Peyer's patch (tissue), 4 donors: ENCODE measurements around the gene DISC1. TPM values are rescaled to one million over a fixed set of nuclear protein-coding genes. Genes with fewer than 3 reads are reported as not detected.

Experiments used
- DNase-seq, 3 donors: peaks; one replicate each; pipeline ENCODE4 v3.0.0-alpha.2; 2017 to 2019
- H3K27ac ChIP-seq, 4 donors: fragments of 200-600 bp; sonication (generic); one replicate each; pipeline ENCODE4 v1.5.1; 2016 to 2019
- H3K27me3 ChIP-seq, 2 donors: fragments of 200-600 bp; sonication (generic); one replicate each; pipeline ENCODE4 v1.5.1; 2019
- H3K36me3 ChIP-seq, 3 donors: fragments of 200-600 bp; sonication (generic); one replicate each; pipeline ENCODE4 v1.5.1; 2016 to 2019
- H3K4me1 ChIP-seq, 4 donors: fragments of 200-600 bp; sonication (generic); one replicate each; pipeline ENCODE4 v1.5.1; 2016 to 2019
- H3K4me3 ChIP-seq, 4 donors: fragments of 200-600 bp; sonication (generic); 1 replicate in 3 of 4; 2 replicates in 1 of 4; pipeline ENCODE4 v1.5.1; 2016 to 2019; ENCODE audit warnings: mild to moderate bottlenecking in 1 of 4
- H3K9me3 ChIP-seq, 4 donors: fragments of 200-600 bp; sonication (generic); one replicate each; pipeline ENCODE4 v1.5.1; 2016 to 2019; ENCODE audit warnings: mild to moderate bottlenecking in 1 of 4
- POLR2A ChIP-seq, 2 donors: fragments of 450-650 bp; IDR thresholded peaks; one replicate each; pipeline ENCODE4 v1.5.1; 2017; ENCODE audit warnings: antibody characterized with exemption in 2 of 2, mild to moderate bottlenecking in 2 of 2, moderate library complexity in 2 of 2
- total RNA-seq, 4 donors: library from RNA; depleted of rRNA; stranded (reverse); fragments of >200 nt; gene quantifications; one replicate each; pipeline ENCODE4 v1.1.0, GENCODE V29; 2016
- TF ChIP-seq, protein P1 (sequence below), 6 experiments: fragments of 450-650 bp in 4 of 6; fragments of 200-600 bp in 2 of 6; sonication (generic) in 1 of 6; IDR thresholded peaks; one replicate each; pipeline ENCODE4 v1.5.1; 2017 to 2019; ENCODE audit warnings: antibody characterized with exemption in 6 of 6, mild to moderate bottlenecking in 3 of 6, moderate library complexity in 1 of 6

DISC1 gene
- total RNA-seq, 4 donors from 2014 or later: 2.3 to 39.6 (median 5.6) TPM

DNA sequence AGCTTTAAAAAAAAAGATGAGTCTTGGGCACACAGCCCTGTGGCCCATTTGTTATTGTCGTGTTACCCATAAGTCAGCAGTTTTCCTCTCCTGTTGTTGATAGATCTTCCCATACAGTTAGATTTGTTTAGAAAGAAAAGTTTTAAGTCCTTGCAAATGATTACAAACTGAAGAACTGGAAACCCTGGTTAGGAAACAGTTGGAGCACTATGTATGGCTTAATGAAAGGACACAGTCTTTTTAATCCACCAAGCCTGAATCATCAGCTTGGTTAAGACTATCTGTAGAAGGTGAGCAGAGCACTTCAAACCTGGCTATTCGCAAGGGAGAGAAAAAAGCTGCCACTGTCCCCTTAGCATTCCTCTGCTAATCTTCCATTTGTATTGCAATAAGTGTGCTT, 241.0 kb downstream of the DISC1 start:
- no peak for DNase-seq
- Histone ChIP-seq H3K4me1 (no peaks in the 10 kb centered on the region), H3K4me3 (no peak overlapping the region), H3K9me3 (no peaks in the 10 kb centered on the region), H3K36me3 (no peaks in the 10 kb centered on the region), H3K27me3 (no peaks in the 10 kb centered on the region), H3K27ac (no peak overlapping the region)
- TF ChIP-seq, protein P1, sequence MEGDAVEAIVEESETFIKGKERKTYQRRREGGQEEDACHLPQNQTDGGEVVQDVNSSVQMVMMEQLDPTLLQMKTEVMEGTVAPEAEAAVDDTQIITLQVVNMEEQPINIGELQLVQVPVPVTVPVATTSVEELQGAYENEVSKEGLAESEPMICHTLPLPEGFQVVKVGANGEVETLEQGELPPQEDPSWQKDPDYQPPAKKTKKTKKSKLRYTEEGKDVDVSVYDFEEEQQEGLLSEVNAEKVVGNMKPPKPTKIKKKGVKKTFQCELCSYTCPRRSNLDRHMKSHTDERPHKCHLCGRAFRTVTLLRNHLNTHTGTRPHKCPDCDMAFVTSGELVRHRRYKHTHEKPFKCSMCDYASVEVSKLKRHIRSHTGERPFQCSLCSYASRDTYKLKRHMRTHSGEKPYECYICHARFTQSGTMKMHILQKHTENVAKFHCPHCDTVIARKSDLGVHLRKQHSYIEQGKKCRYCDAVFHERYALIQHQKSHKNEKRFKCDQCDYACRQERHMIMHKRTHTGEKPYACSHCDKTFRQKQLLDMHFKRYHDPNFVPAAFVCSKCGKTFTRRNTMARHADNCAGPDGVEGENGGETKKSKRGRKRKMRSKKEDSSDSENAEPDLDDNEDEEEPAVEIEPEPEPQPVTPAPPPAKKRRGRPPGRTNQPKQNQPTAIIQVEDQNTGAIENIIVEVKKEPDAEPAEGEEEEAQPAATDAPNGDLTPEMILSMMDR (IDR thresholded peaks at IDR 0.05): no peak
- TF ChIP-seq POLR2A (IDR thresholded peaks at IDR 0.05): no peak

DNA sequence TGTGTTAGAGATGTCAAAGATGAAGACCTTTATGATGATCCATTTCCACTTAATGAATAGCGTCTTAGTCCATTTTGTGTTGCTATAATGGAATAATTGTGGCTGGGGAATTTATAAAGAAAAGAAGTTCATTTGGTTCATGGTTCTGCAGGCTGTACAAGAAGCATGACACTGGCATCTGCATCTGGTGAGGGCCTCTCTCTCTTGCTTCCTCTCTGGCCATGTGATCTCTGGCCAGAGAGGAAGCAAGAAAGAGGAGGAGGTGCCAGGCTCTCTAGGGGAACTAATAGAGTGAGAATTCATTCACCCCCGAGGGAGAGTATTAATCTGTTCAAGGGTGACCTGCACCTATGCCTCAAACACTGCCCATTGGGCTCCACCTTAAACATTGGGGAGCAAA, 242.8 kb downstream of the DISC1 start:
- TF ChIP-seq POLR2A (IDR thresholded peaks at IDR 0.05): no peak
- TF ChIP-seq, protein P1 (IDR thresholded peaks at IDR 0.05): no peak

DNA sequence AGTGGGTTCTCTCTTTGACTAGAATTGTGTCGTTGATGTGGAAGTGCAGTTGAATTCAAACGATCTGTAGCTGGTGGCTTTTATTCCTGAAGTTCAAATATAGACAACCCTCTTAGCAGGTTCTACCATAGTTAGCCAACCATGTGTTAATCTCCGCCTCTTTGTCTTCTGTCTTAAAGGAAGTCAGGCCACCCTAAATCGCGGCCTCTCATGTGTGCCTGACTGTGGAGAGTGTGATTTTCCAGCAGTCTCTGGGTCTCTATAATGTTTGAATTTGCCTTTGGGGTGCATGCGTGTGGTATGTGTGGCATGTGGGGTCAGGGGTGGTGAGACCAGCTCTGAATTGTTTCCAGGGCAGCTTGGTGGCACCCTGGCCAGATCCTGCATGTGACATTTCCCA, 244.9 kb downstream of the DISC1 start:
- H3K4me1 ChIP-seq: no peaks in the 10 kb centered on the region
- H3K36me3 ChIP-seq: no peaks in the 10 kb centered on the region
- no peak overlapping the region for H3K27ac ChIP-seq
- no peaks in the 10 kb centered on the region for H3K27me3 ChIP-seq
- DNase-seq: no peak
- no peak overlapping the region for H3K4me3 ChIP-seq
- H3K9me3 ChIP-seq: no peaks in the 10 kb centered on the region
- TF ChIP-seq, protein P1 (IDR thresholded peaks at IDR 0.05): no peak
- TF ChIP-seq POLR2A (IDR thresholded peaks at IDR 0.05): no peak

More for the DNA sequence above, 242.8 kb downstream of the DISC1 start:
- no peak for DNase-seq
- Histone ChIP-seq H3K27me3 (no peaks in the 10 kb centered on the region), H3K27ac (no peak overlapping the region), H3K9me3 (no peaks in the 10 kb centered on the region), H3K4me3 (no peak overlapping the region), H3K36me3 (no peaks in the 10 kb centered on the region), H3K4me1 (no peaks in the 10 kb centered on the region)

DNA sequence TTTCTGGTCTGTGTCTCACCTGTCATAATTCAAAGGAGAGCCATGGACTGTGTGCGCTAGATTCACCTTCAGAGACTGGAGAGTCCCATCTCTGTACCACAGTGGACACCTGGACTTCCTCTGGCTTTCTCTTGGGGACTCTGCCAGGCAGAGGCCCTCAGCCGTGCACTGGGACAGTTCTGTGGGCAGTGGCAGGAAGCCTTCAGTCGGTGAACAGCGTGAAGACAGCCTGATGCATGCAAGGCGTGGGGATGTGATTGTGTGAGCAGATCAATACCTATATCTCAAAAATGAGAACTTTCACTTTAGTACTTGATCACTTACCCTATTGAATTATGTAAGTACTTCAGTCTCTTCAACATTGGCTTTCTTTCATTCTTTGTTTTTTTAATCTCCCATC, 245.3 kb downstream of the DISC1 start:
- Histone ChIP-seq H3K36me3 (no peaks in the 10 kb centered on the region), H3K4me1 (no peaks in the 10 kb centered on the region), H3K9me3 (no peaks in the 10 kb centered on the region), H3K27ac (no peak overlapping the region), H3K4me3 (no peak overlapping the region), H3K27me3 (no peaks in the 10 kb centered on the region)
- TF ChIP-seq, protein P1 (IDR thresholded peaks at IDR 0.05): no peak
- TF ChIP-seq POLR2A (IDR thresholded peaks at IDR 0.05): no peak
- no peak for DNase-seq

DNA sequence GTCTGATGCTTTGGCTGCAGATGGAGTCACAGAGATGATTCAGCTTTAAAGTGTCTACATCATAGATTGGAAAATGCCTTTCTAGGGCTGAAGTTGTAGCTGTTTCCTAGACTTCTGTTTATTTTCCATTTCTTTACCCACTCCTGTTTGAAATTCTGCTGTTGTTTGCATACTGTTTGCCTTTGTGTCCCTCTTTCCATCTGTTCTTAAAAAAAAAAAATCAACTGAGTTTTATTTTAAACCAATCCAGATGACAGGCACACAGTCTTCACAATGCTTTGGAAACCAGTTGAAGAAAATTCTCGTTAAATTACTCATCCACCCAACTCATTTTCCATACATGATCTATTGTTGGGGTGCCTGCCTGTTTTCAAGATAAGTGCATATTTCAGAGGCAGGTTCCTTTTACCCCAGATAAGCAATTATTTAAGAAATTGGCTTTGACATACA, 245.9 kb downstream of the DISC1 start:
- Histone ChIP-seq H3K4me3 (no peak overlapping the region), H3K9me3 (no peaks in the 10 kb centered on the region), H3K27me3 (no peaks in the 10 kb centered on the region), H3K36me3 (no peaks in the 10 kb centered on the region), H3K4me1 (no peaks in the 10 kb centered on the region), H3K27ac (no peak overlapping the region)
- TF ChIP-seq, protein P1 (IDR thresholded peaks at IDR 0.05): no peak
- TF ChIP-seq POLR2A (IDR thresholded peaks at IDR 0.05): no peak
- no peak for DNase-seq

DNA sequence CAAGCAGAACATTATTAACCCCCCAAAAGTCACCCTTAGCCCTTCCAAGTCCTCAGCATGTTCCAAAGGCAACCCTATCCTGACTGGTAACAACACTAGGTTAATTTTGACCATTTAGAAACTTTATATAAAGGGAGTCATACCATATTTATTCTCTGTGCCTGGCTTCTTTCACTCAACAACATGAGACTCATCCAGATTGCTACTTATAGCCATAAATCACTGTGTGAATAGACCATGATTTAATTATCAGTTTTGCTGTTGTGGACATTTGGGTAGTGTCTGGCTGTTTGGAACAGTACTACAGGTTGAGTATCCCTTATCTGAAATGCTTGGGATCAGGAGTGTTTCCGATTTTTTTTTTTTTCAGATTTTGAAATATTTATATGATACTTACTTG, 252.1 kb downstream of the DISC1 start:
- Histone ChIP-seq H3K4me3 (no peak overlapping the region), H3K9me3 (no peaks in the 10 kb centered on the region), H3K27ac (no peak overlapping the region), H3K27me3 (no peaks in the 10 kb centered on the region), H3K36me3 (no peaks in the 10 kb centered on the region), H3K4me1 (no peaks in the 10 kb centered on the region)
- DNase-seq: no peak
- TF ChIP-seq, protein P1 (IDR thresholded peaks at IDR 0.05): no peak
- TF ChIP-seq POLR2A (IDR thresholded peaks at IDR 0.05): no peak
